Neural crest cell (in vitro differentiated cells): ENCODE measurements around the gene FSTL5. TPM values are rescaled to one million over a fixed set of nuclear protein-coding genes. Genes with fewer than 3 reads are reported as not detected.
A peak's percentile ranks its signal among the peaks of the same experiment; 100 is the strongest.

Source experiments
- DNase-seq: peaks from one replicate; pipeline ENCODE4 v3.0.0; 2021; ENCODE audit warnings: low read depth, mixed read lengths, low spot score
- H3K27ac Mint-ChIP-seq: one replicate; pipeline ENCODE4 v1.8.0; 2021; ENCODE audit warnings: mild to moderate bottlenecking, mixed read lengths; ENCODE audit not compliant: unreplicated experiment
- H3K27me3 Mint-ChIP-seq: 2 replicates; pipeline ENCODE4 v1.8.0; 2021; ENCODE audit warnings: low read depth, mild to moderate bottlenecking, mixed read lengths
- H3K36me3 Mint-ChIP-seq: 2 replicates; pipeline ENCODE4 v1.8.0; 2021; ENCODE audit warnings: low read depth, mild to moderate bottlenecking, mixed read lengths
- H3K4me1 Mint-ChIP-seq: 2 replicates; pipeline ENCODE4 v1.8.0; 2021; ENCODE audit warnings: mixed read lengths
- H3K4me3 Mint-ChIP-seq: one replicate; pipeline ENCODE4 v1.8.0; 2021; ENCODE audit warnings: mild to moderate bottlenecking, mixed read lengths
- H3K9me3 Mint-ChIP-seq: 2 replicates; pipeline ENCODE4 v1.8.0; 2021; ENCODE audit warnings: mixed read lengths
- total RNA-seq: library from RNA; stranded (reverse); gene quantifications from 2 replicates; pipeline ENCODE4 v1.2.1, GENCODE V29; 2021
- TF ChIP-seq, protein P1 (sequence below): fragments of 200-600 bp; sonication (generic); conservative IDR thresholded peaks from 2 replicates; pipeline ENCODE4 v1.5.0; 2021; ENCODE audit warnings: antibody characterized with exemption, mild to moderate bottlenecking

Gene FSTL5
- total RNA-seq, 1 donor from 2014 or later, result 7.4 TPM

DNA sequence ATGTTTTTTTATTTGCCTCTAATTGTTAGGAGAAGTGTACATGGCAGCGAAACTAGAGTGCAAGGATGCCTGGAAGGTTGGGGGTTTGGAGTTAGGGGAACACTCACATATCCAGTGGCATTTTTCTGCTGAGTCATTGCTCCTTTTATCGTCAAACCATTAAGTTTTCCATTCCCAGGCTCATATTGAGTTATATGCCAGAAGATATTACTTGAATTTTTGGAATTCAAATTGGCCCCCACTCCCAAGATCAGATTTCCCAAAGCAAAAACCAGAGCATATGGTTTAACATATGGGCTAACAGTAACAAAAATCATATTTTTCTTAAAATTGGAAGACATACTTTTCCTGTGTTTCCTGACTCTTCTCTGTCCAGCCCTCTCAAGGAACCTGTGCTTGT, 152.7 kb downstream of the FSTL5 start:
- Mint-ChIP-seq H3K27me3 (no peaks in the 10 kb centered on the region), H3K4me1 (peaks cover 3% of the 10 kb centered on the region), H3K4me3 (no peak overlapping the region), H3K9me3 (no peaks in the 10 kb centered on the region), H3K36me3 (no peaks in the 10 kb centered on the region), H3K27ac (peak overlapping the region; percentile 35)
- TF ChIP-seq, protein P1, sequence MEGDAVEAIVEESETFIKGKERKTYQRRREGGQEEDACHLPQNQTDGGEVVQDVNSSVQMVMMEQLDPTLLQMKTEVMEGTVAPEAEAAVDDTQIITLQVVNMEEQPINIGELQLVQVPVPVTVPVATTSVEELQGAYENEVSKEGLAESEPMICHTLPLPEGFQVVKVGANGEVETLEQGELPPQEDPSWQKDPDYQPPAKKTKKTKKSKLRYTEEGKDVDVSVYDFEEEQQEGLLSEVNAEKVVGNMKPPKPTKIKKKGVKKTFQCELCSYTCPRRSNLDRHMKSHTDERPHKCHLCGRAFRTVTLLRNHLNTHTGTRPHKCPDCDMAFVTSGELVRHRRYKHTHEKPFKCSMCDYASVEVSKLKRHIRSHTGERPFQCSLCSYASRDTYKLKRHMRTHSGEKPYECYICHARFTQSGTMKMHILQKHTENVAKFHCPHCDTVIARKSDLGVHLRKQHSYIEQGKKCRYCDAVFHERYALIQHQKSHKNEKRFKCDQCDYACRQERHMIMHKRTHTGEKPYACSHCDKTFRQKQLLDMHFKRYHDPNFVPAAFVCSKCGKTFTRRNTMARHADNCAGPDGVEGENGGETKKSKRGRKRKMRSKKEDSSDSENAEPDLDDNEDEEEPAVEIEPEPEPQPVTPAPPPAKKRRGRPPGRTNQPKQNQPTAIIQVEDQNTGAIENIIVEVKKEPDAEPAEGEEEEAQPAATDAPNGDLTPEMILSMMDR, result no peak
- no peak for DNase-seq

DNA sequence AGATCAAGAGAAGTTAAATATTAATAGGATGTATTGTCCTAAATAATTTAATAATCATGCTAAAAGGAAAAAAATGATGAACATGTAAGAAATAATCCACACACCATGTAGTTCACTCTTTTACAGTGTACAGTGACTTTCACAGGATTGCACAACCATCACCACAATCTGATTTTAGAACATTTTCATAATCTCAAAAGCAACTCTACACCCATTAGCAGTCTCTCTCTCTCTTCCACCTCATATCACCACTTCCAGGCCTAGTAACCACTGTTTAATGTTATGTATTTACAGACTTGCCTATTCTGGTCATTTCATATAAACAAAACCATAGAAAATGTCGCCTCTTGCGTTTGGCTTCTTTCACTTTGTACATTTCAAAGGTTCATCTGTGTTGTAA, 153.4 kb downstream of the FSTL5 start:
- Mint-ChIP-seq H3K4me3 (no peak overlapping the region), H3K36me3 (no peaks in the 10 kb centered on the region), H3K27ac (peak overlapping the region; percentile 28), H3K9me3 (no peaks in the 10 kb centered on the region), H3K27me3 (no peaks in the 10 kb centered on the region), H3K4me1 (peaks cover 3% of the 10 kb centered on the region)
- no peak for DNase-seq
- TF ChIP-seq, protein P1, result no peak

DNA sequence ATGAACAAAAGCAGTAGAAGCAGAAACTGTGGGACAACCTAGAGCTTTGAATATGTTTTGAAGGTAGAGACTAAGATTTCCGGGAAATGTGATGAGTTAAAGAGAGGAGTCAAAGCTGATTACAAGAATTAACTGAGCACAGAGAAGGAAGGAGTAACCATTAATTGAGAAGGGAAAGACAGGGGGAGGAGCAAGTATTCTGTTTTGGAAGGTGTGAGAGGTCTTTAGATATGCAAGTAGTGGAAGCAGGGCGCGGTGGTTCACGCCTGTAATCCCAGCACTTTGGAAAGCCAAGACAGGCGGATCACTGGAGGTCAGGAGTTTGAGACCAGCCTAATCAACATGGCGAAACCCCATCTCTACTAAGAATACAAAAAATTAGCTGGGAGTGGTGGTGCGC, 171.5 kb downstream of the FSTL5 start:
- Mint-ChIP-seq H3K36me3 (no peaks in the 10 kb centered on the region), H3K9me3 (peaks cover 8% of the 10 kb centered on the region), H3K27ac (no peak overlapping the region), H3K27me3 (no peaks in the 10 kb centered on the region), H3K4me3 (no peak overlapping the region), H3K4me1 (peaks cover 5% of the 10 kb centered on the region)
- no peak for DNase-seq
- TF ChIP-seq, protein P1, result no peak

DNA sequence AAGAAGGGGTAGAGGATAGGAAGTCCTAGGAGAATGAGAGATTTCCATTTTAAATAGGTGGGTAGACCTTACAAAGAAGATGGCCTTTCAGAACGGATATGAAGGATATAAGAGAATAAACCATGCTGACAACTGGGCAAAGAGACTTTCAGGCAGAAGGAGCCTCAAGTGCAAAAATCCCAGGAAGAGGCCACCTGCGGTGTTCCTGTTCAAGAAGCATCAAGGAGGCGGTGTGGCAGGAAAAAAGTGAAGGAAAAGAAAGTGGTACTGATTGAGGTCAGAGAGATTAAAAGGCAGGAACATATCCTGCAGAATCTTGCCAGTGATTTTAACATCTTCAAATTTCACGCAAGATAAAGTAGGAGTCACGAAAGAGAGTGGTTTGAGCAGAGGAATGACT, 172.0 kb downstream of the FSTL5 start:
- Mint-ChIP-seq H3K9me3 (peaks cover 8% of the 10 kb centered on the region), H3K4me3 (no peak overlapping the region), H3K27ac (no peak overlapping the region), H3K36me3 (no peaks in the 10 kb centered on the region), H3K4me1 (peaks cover 5% of the 10 kb centered on the region), H3K27me3 (no peaks in the 10 kb centered on the region)
- TF ChIP-seq, protein P1, result no peak
- DNase-seq, result no peak

DNA sequence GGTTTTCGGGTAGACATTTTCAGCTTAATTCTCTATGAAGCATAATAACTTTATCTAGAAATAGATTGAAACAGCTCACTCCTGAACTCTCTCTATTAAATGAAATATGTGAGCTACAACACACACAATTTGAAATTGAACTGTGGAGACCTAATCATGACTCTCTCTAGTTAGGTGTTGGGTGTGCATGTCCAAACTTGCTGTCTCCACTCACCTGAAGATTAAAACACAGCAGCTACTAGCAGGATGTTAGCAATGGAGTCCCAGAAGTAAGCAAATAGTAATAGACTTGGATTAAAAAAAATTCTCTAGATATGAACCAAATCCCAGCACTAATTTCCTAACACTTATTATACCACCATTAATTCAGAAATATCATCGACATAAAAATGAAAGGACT, 173.1 kb downstream of the FSTL5 start:
- H3K36me3 Mint-ChIP-seq, result no peaks in the 10 kb centered on the region
- peaks cover 8% of the 10 kb centered on the region for H3K9me3 Mint-ChIP-seq
- TF ChIP-seq, protein P1, result no peak
- no peaks in the 10 kb centered on the region for H3K27me3 Mint-ChIP-seq
- H3K4me1 Mint-ChIP-seq, result peaks cover 5% of the 10 kb centered on the region
- no peak for DNase-seq
- H3K27ac Mint-ChIP-seq, result no peak overlapping the region
- H3K4me3 Mint-ChIP-seq, result no peak overlapping the region

DNA sequence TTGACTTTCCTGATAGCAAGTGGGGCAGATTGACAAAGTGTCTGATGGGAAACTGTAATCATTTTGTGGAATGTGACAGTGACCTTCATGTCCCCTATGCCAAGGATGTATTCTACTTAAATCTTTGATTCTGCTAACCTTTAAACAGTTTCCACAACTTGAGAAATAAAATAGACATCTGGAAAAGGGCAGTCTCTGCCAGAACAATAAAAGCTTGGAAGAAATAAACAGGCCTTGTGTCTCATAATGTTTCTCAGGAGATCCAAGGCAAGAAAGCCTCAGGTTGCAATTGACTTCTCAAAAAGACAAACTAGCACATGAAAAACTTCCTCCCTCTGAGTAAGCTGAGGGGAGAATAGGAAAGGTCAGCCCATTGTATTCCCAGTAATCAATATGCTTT, 174.9 kb downstream of the FSTL5 start:
- Mint-ChIP-seq H3K4me1 (peaks cover 5% of the 10 kb centered on the region), H3K4me3 (no peak overlapping the region), H3K36me3 (no peaks in the 10 kb centered on the region), H3K27ac (no peak overlapping the region), H3K9me3 (peaks cover 4% of the 10 kb centered on the region), H3K27me3 (no peaks in the 10 kb centered on the region)
- DNase-seq, result no peak
- TF ChIP-seq, protein P1, result no peak
